K562 (cell line): ENCODE data around the gene TMEM181. TPM values are rescaled to one million over a fixed set of nuclear protein-coding genes. Genes with fewer than 3 reads are reported as not detected.
A peak's percentile ranks its signal among the peaks of the same experiment; 100 is the strongest.
"Not testable (repeated sequence)": the region's sequence is repeated elsewhere in the genome, so short reads cannot be mapped to it uniquely, and the experiment has no call there.

ENCODE experiments used
- ATAC-seq: fragments of 200-7000 bp; cut with Tn5 transposase; 3 replicates; pipeline ENCODE4 v1.9.1; 2020; ENCODE audit warnings: moderate library complexity
- BruUV-seq: library from RNA; stranded (reverse); fragments of 400-500 nt; replicated peaks from 2 replicates; lab custom pipeline; 2021; lab: Mats Ljungman, UMichigan
- CTCF ChIA-PET: fragments of 300-600 bp; formaldehyde crosslinking; extraction: SDS; loops from one replicate; lab custom pipeline; 2021; ENCODE audit warnings: low intra/inter-chr PET ratio; lab: Yijun Ruan, JAX
- POLR2A ChIA-PET: fragments of 300-600, 350-650 bp; sonication (Branson Sonifier 250); formaldehyde crosslinking; extraction: SDS; loops from one replicate; lab custom pipeline; 2021; ENCODE audit warnings: antibody characterized with exemption, inconsistent platforms; lab: Yijun Ruan, JAX
- DNase-seq, 4 experiments: peaks; one replicate each; pipeline versions ENCODE4 v3.0.0 to v3.0.0-alpha.2; 2011 to 2018; ENCODE audit warnings: low spot score in 3 of 4, mixed read lengths in 3 of 4; ENCODE audit errors: extremely low read depth in 1 of 4
- FAIRE-seq: peaks from 2 replicates; lab custom pipeline; 2011; peaks lifted over from hg19 to GRCh38; lab: Jason Lieb, UNC
- H2AFZ ChIP-seq: 2 replicates; pipeline ENCODE4 v1.6.0; 2011; ENCODE audit warnings: low read depth, low read length, control low read depth, inconsistent platforms
- H3K27ac ChIP-seq: fragments of 200-600 bp; 3 replicates; pipeline ENCODE4 v1.8.0; 2011; ENCODE audit warnings: low read depth, mild to moderate bottlenecking, control low read depth, inconsistent platforms, low read length, moderate library complexity, mixed read lengths; ENCODE audit errors: extremely low read depth
- H3K27me3 ChIP-seq, 2 experiments: fragments of 300-600 bp in 1 of 2; 2 replicates in 1 of 2; 3 replicates in 1 of 2; pipeline versions ENCODE4 v1.6.0 to v1.8.0; 2011; ENCODE audit warnings: inconsistent platforms in 2 of 2, low read length in 2 of 2, mild to moderate bottlenecking in 1 of 2, mixed read lengths in 1 of 2, moderate library complexity in 1 of 2; ENCODE audit not compliant: control insufficient read depth in 2 of 2, insufficient read depth in 2 of 2
- H3K36me3 ChIP-seq: fragments of 300-600 bp; 3 replicates; pipeline ENCODE4 v1.8.0; 2011; ENCODE audit warnings: mild to moderate bottlenecking, low read length, inconsistent platforms; ENCODE audit not compliant: control insufficient read depth, insufficient read depth
- H3K4me1 ChIP-seq, 2 experiments: fragments of 200-600 bp in 1 of 2; replicated peaks in 1 of 2; 2 replicates in 1 of 2; 3 replicates in 1 of 2; pipeline versions ENCODE4 v1.5.1 to v1.8.0; 2011; ENCODE audit warnings: inconsistent platforms in 2 of 2, low read length in 2 of 2, mild to moderate bottlenecking in 1 of 2, mixed read lengths in 1 of 2, moderate library complexity in 1 of 2; ENCODE audit not compliant: control insufficient read depth in 2 of 2, insufficient read depth in 2 of 2
- H3K4me2 ChIP-seq: 2 replicates; pipeline ENCODE4 v1.6.1; 2011; ENCODE audit warnings: low read length, control low read depth, inconsistent platforms, mixed read lengths; ENCODE audit not compliant: insufficient read depth
- H3K4me3 ChIP-seq: fragments of 200-600 bp; sonication (generic), shearing (Covaris generic); 2 replicates; pipeline ENCODE4 v1.5.1; 2016; ENCODE audit warnings: control low read depth, inconsistent platforms
- H3K79me2 ChIP-seq: fragments of 200-600 bp; 3 replicates; pipeline ENCODE4 v1.8.0; 2011; ENCODE audit warnings: low read length, inconsistent platforms; ENCODE audit not compliant: control insufficient read depth, insufficient read depth
- H3K9ac ChIP-seq, 2 experiments: 2 replicates each; pipeline versions ENCODE4 v1.6.0 to v1.6.1; 2011; ENCODE audit warnings: low read depth in 2 of 2, low read length in 2 of 2, control low read depth in 1 of 2, inconsistent platforms in 1 of 2, mild to moderate bottlenecking in 1 of 2, mixed read lengths in 1 of 2; ENCODE audit not compliant: insufficient read depth in 1 of 2
- H3K9me1 ChIP-seq: one replicate; pipeline ENCODE4 v1.6.0; 2011; ENCODE audit warnings: inconsistent platforms, mild to moderate bottlenecking, low read length, moderate library complexity; ENCODE audit not compliant: control insufficient read depth, insufficient read depth
- H3K9me3 ChIP-seq: replicated peaks from 2 replicates; pipeline ENCODE4 v1.5.1; 2011; ENCODE audit warnings: low read depth, low read length, inconsistent platforms; ENCODE audit not compliant: control insufficient read depth, insufficient read depth
- H4K20me1 ChIP-seq: replicated peaks from 2 replicates; pipeline ENCODE4 v1.6.1; 2011; ENCODE audit warnings: low read length, inconsistent platforms, mixed read lengths; ENCODE audit not compliant: control insufficient read depth, insufficient read depth
- BCOR ChIP-seq: fragments of 450-650 bp; IDR thresholded peaks from 2 replicates; pipeline ENCODE4 v1.6.1; 2016
- HDAC2 ChIP-seq: fragments of 450-650 bp; IDR thresholded peaks from 2 replicates; pipeline ENCODE4 v1.6.1; 2016; ENCODE audit warnings: mild to moderate bottlenecking
- KDM1A ChIP-seq, 2 experiments: fragments of 450-650 bp; IDR thresholded peaks; 2 replicates each; pipeline ENCODE4 v1.6.1; 2016; ENCODE audit warnings: mild to moderate bottlenecking in 2 of 2
- ZNF507 ChIP-seq: conservative IDR thresholded peaks from 2 replicates; pipeline ENCODE4 v1.6.1; 2017; ENCODE audit warnings: missing genetic modification characterization, missing compliant biosample characterization
- WGBS: fragments of 100-300 bp; shearing (Covaris generic); methylation state at CpG from one replicate; pipeline ENCODE4 v1.1.6; 2016; ENCODE audit warnings: low coverage, mixed read lengths; ENCODE audit not compliant: insufficient coverage; ENCODE audit errors: missing lambda C conversion rate; 5-methylcytosine and 5-hydroxymethylcytosine counted together
- in situ Hi-C: fragments of 300-500 bp; cut with MboI; formaldehyde crosslinking; loops from 4 replicates; pipeline ENCODE4 v1.15.0; 2018; ENCODE audit warnings: inconsistent platforms, mixed read lengths
- intact Hi-C: fragments of 100-400 bp; cut with micrococcal nuclease; formaldehyde crosslinking; loops from 2 replicates; pipeline ENCODE4 v1.14.2; 2022
- polyA plus RNA-seq, 8 experiments: library from polyadenylated mRNA; depleted of rRNA in 4 of 8; stranded (reverse) in 5 of 8; unstranded in 3 of 8; fragments of >200 nt; fragmentation: Nextera tagmentation in 2 of 8; fragmentation: Illumina TruSeq in 1 of 8; extraction: Ambion mirVana in 2 of 8; extraction: Trizol in 1 of 8; gene quantifications; 2 replicates each; pipeline versions ENCODE4 v1.2.1 to v1.2.3, GENCODE V29; 2011 to 2014; ENCODE audit warnings: inconsistent platforms in 1 of 8, missing spikeins in 1 of 8
- total RNA-seq, 7 experiments: library from RNA; depleted of rRNA in 6 of 7; stranded (reverse); fragments of >200 nt in 6 of 7; fragmentation: Illumina TruSeq in 2 of 7; extraction: Trizol in 2 of 7; gene quantifications; 2 replicates each; pipeline versions ENCODE4 v1.2.1 to v1.2.3, GENCODE V29; 2011 to 2021; ENCODE audit warnings: low replicate concordance in 1 of 7

Gene TMEM181
- total and polyA plus RNA-seq, 9 of the 15 experiments (the other 6 are each of a cell fraction or from before 2014, with no cell fraction given): 5.6 to 27.2 (median 19.9) TPM

GRCh38 chr6:158614606-158615005, 54.7 kb downstream of the TMEM181 start:
- in situ Hi-C loops, H3K9ac ChIP-seq, DNase-seq, FAIRE-seq, H3K9me3 ChIP-seq, ATAC-seq, H4K20me1 ChIP-seq, POLR2A ChIA-PET, CTCF ChIA-PET, H3K79me2 ChIP-seq, H3K4me1 ChIP-seq, BruUV-seq, H3K4me3 ChIP-seq, H3K4me2 ChIP-seq, intact Hi-C loops, H2AFZ ChIP-seq, H3K9me1 ChIP-seq, H3K27ac ChIP-seq, H3K27me3 ChIP-seq: not testable (repeated sequence)
- H3K36me3 ChIP-seq: peaks cover 56% of the 10 kb centered on the region; the same call in 2 of the 3 replicates
- 94% methylated on average over 3 of the region's 3 CpGs for WGBS
- TF ChIP-seq BCOR (peak; percentile 62), HDAC2 (0 out of 2 replicates have a peak, but pooled peaks have one; percentile 23), KDM1A (IDR thresholded peaks at IDR 0.05) (peak in 1 of 2 experiments; percentile 49; a peak in 1 of 4 replicates)
- TF ChIP-seq, all 486 proteins: peak for 3; not testable (repeated sequence) for 483

GRCh38 chr6:158618289-158618688, 58.4 kb downstream of the TMEM181 start:
- ATAC-seq, in situ Hi-C loops, DNase-seq, CTCF ChIA-PET, H3K27me3 ChIP-seq, H3K79me2 ChIP-seq, H2AFZ ChIP-seq, H3K9ac ChIP-seq, H3K27ac ChIP-seq, intact Hi-C loops, FAIRE-seq, H3K4me3 ChIP-seq, POLR2A ChIA-PET, H3K4me1 ChIP-seq, BruUV-seq, H3K9me1 ChIP-seq, H3K9me3 ChIP-seq, H4K20me1 ChIP-seq, H3K4me2 ChIP-seq: not testable (repeated sequence)
- WGBS: 92% methylated on average over 3 of the region's 3 CpGs
- H3K36me3 ChIP-seq: peaks cover 53% of the 10 kb centered on the region
- peak; percentile 92 for TF ChIP-seq ZNF507
